Aorta (tissue), 5 donors: ENCODE data around the gene AQP1. TPM values are rescaled to one million over a fixed set of nuclear protein-coding genes. Genes with fewer than 3 reads are reported as not detected.

Source experiments
- ATAC-seq: fragments of 200-7000 bp; cut with Tn5 transposase; one replicate; pipeline ENCODE4 v1.9.1; 2022; ENCODE audit warnings: moderate library complexity; ENCODE audit not compliant: low FRiP score
- DNase-seq, 2 donors: peaks; one replicate each; pipeline ENCODE4 v3.0.0-alpha.2; 2020
- H3K27ac ChIP-seq, 2 donors: one replicate each; pipeline ENCODE4 v1.5.1; 2013; ENCODE audit warnings: low read length in 2 of 2, mild to moderate bottlenecking in 2 of 2, moderate library complexity in 2 of 2, control low read depth in 1 of 2, inconsistent platforms in 1 of 2, low read depth in 1 of 2
- H3K27me3 ChIP-seq, 2 donors: one replicate each; pipeline ENCODE4 v1.6.1; 2013; ENCODE audit warnings: control low read depth in 1 of 2, low read length in 1 of 2, mild to moderate bottlenecking in 1 of 2, moderate library complexity in 1 of 2; ENCODE audit not compliant: insufficient read depth in 2 of 2, control insufficient read depth in 1 of 2
- H3K36me3 ChIP-seq, 2 donors: one replicate each; pipeline ENCODE4 v1.6.1; 2013; ENCODE audit warnings: control low read depth in 1 of 2, low read length in 1 of 2, mild to moderate bottlenecking in 1 of 2; ENCODE audit not compliant: insufficient read depth in 2 of 2, control insufficient read depth in 1 of 2
- H3K4me1 ChIP-seq, 2 donors: one replicate each; pipeline ENCODE4 v1.6.1; 2013; ENCODE audit warnings: low read length in 2 of 2, control low read depth in 1 of 2, mild to moderate bottlenecking in 1 of 2, moderate library complexity in 1 of 2; ENCODE audit not compliant: insufficient read depth in 2 of 2, control insufficient read depth in 1 of 2
- H3K4me3 ChIP-seq, 2 donors: one replicate each; pipeline ENCODE4 v1.5.1; 2013; ENCODE audit warnings: low read length in 2 of 2, control low read depth in 1 of 2, mild to moderate bottlenecking in 1 of 2
- H3K9me3 ChIP-seq: one replicate; pipeline ENCODE4 v1.6.1; 2013; ENCODE audit warnings: mild to moderate bottlenecking, low read length; ENCODE audit not compliant: control insufficient read depth
- WGBS, 2 donors: extraction: QIAGEN DNeasy Blood & Tissue Kit; methylation state at CpG; one replicate each; pipeline ENCODE4 v1.1.7; 2013; 5-methylcytosine and 5-hydroxymethylcytosine counted together
- intact Hi-C, 2 donors: fragments of 100-400 bp; cut with DNase I; formaldehyde crosslinking; loops; one replicate each; pipeline versions ENCODE4 v1.14.2 to v1.15.0; 2022
- polyA plus RNA-seq, 2 donors: library from polyadenylated mRNA; stranded (reverse); fragments of 200-250 nt; gene quantifications; one replicate each; pipeline ENCODE4 v1.2.3, GENCODE V29; 2013
- total RNA-seq, 2 donors: library from RNA; stranded (reverse); fragmentation: NEBNext Ultra II Directional; extraction: Animal tissue kit (Norgen Biotek cat#: 25700); gene quantifications; one replicate each; pipeline ENCODE4 v1.2.1, GENCODE V29; 2021
- donor health status: healthy with polysubstance abuse.
- donor health status: Bipolar disorder and iron deficiency.
- donor health status: DM: no; HTN: no; CAD: no.
- donor health status: DM: no; HTN: no; CAD: no.
- donor health status: DM: yes; HTN: yes; CAD: no.

AQP1 gene
- total and polyA plus RNA-seq, 4 donors, result 370 to 1,062 (median 821) TPM

DNA sequence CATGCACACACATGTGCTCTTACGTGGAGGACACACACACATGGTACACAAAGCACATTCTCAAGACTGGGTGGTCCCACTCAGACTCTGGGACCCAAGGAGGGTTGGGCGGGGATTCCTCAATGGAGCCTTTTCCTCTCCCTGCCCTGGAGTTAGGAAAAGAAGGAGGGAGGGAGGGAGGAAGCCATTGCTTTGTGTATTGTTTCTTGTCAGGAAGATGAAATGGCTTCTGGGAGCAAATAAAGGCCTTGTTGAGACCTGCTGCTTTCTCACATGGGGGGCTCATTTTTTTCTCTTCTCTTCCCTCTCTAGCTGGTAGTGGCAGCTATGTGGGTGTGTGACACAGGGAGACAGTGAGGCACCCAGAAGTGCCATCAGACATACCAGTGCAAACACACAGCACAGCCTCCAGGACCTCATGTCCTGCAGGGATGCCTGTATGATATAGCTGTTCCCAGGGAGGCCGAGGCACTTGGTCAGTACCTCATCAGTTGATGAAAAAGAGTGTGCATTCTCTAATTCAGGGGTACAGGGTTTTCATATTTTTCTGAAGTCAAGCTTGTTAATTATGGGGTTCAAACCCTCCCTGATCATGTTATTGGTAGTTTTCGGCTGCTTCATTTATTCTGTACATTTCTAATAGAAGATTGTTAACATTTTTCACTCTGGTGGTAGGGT lies 5.7 kb downstream of the AQP1 start:
- peak overlapping the region; percentile 20 to 72 for H3K27ac ChIP-seq
- H3K27me3 ChIP-seq, result no peaks in the 10 kb centered on the region
- no peaks in the 10 kb centered on the region for H3K9me3 ChIP-seq
- H3K36me3 ChIP-seq, result no peaks in the 10 kb centered on the region
- H3K4me1 ChIP-seq, result peaks cover 0 to 7% of the 10 kb centered on the region in 2 donors
- intact Hi-C loops, result loop anchor here in 1 of 2 donors (5.0 to 10.0 kb wide), 2 partner anchors 165 to 1577 kb away; partner anchors contain the start of genes AVL9, INMT and LSM5
- 52 to 54% methylated on average over 4 of the region's 4 CpGs for WGBS, 2 donors
- ATAC-seq (no peak), DNase-seq (peak; percentile 33 to 40)
- no peak overlapping the region for H3K4me3 ChIP-seq

- peaks cover 0 to 7% of the 10 kb centered on the region in 2 donors for H3K4me1 ChIP-seq
- peaks cover 0 to 4% of the 10 kb centered on the region in 2 donors for H3K36me3 ChIP-seq
- DNase-seq, result peak; percentile 53 to 80
- ATAC-seq, result peak; percentile 17
- H3K27me3 ChIP-seq, result no peaks in the 10 kb centered on the region
- H3K4me3 ChIP-seq, result no peak overlapping the region
- peak overlapping the region; percentile 37 to 90 for H3K27ac ChIP-seq
- WGBS, 2 donors, result 38% methylated on average over 4 of the region's 4 CpGs
- H3K9me3 ChIP-seq, result no peaks in the 10 kb centered on the region
- intact Hi-C loops, result loop anchor here in 1 of 2 donors (5.0 to 10.0 kb wide), 2 partner anchors 166 to 1576 kb away; partner anchors contain the start of genes AVL9, INMT and LSM5
These were observed 7.0 kb downstream of the AQP1 start for GRCh38 chr7:30918676-30919075.

DNA sequence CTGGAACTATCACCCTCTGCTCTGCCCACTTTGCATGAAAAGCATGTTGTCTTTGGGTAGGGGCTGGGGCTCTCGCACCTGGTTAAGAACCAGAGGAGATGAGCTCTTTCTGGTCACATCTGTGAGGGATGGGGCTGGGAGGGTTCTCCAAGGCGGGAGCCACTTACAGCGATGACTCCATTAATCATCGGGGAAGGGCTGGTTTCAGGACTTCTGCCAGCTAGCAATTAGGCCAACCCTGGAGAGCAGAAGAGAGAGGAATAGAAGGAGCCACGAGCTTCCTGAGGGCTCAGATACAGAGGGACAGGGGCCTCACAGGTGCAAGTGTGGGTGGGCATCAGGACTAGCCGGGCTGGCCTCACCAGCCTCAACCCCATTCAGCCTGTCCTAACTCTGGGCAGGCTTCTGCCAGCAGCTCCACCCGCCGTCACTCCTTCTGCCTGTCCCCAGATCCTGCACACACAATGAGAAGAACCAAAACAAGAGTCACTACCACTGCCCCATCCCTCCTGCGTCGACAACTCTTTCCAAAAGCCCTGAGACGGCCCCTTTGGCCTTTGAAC lies 8.4 kb downstream of the AQP1 start:
- Histone ChIP-seq H3K27me3 (no peaks in the 10 kb centered on the region), H3K4me1 (peaks cover 0 to 7% of the 10 kb centered on the region in 2 donors), H3K27ac (peak overlapping the region; percentile 51 to 84), H3K9me3 (no peaks in the 10 kb centered on the region), H3K4me3 (no peak overlapping the region), H3K36me3 (peaks cover 0 to 15% of the 10 kb centered on the region in 2 donors)
- peak; percentile 64 to 71 for DNase-seq
- no peak for ATAC-seq
- WGBS, 2 donors, result 19 to 22% methylated on average over 11 of the region's 11 CpGs
- intact Hi-C loops, result no loop called here

- H3K4me1 ChIP-seq, result peaks cover 0 to 7% of the 10 kb centered on the region in 2 donors
- no peaks in the 10 kb centered on the region for H3K27me3 ChIP-seq
- no peaks in the 10 kb centered on the region for H3K9me3 ChIP-seq
- WGBS, 2 donors, result 5 to 9% methylated on average over 9 of the region's 9 CpGs
- DNase-seq (peak; percentile 84 to 91), ATAC-seq (peak; percentile 80)
- no peak overlapping the region for H3K4me3 ChIP-seq
- peaks cover 0 to 16% of the 10 kb centered on the region in 2 donors for H3K36me3 ChIP-seq
- intact Hi-C loops, result no loop called here
- H3K27ac ChIP-seq, result peak overlapping the region; percentile 62 to 84
These were observed 9.2 kb downstream of the AQP1 start for GRCh38 chr7:30920584-30921539.

- Histone ChIP-seq H3K4me1 (peaks cover 0 to 7% of the 10 kb centered on the region in 2 donors), H3K36me3 (peaks cover 0 to 16% of the 10 kb centered on the region in 2 donors), H3K4me3 (no peak overlapping the region), H3K27ac (peak overlapping the region; percentile 62 to 84), H3K9me3 (no peaks in the 10 kb centered on the region), H3K27me3 (no peaks in the 10 kb centered on the region)
- intact Hi-C loops, result no loop called here
- 67 to 68% methylated on average over 19 of the region's 19 CpGs for WGBS, 2 donors
- ATAC-seq (no peak), DNase-seq (peak in 1 of 2 donors; percentile 73)
These were observed 10.1 kb downstream of the AQP1 start for GRCh38 chr7:30921540-30922401.

DNA sequence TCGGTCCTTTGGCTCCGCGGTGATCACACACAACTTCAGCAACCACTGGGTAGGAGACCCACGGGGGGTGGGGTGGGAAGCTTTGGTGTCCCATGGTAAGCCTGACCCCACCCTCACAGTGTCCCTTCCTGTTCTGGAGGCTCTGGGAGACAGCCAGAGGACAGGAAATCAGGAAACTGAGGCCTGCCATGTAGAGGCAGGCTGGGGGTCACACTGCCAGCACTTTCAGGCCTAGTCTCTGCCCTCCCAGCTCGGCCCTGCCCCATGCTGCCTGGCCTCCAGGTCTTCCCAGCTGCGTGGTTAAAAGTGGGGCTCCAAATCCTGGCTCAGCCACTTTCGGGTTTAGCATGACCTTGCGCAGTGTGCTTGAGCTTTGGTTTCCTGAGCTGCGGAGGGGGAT lies 10.9 kb downstream of the AQP1 start:
- H3K27ac ChIP-seq, result peak overlapping the region; percentile 9 to 15
- no peaks in the 10 kb centered on the region for H3K9me3 ChIP-seq
- no peak for ATAC-seq
- intact Hi-C loops, result no loop called here
- peak in 1 of 2 donors; percentile 65 for DNase-seq
- WGBS, 2 donors, result 77 to 86% methylated on average over 9 of the region's 9 CpGs
- peaks cover 0 to 16% of the 10 kb centered on the region in 2 donors for H3K36me3 ChIP-seq
- peaks cover 0 to 7% of the 10 kb centered on the region in 2 donors for H3K4me1 ChIP-seq
- no peaks in the 10 kb centered on the region for H3K27me3 ChIP-seq
- H3K4me3 ChIP-seq, result no peak overlapping the region

DNA sequence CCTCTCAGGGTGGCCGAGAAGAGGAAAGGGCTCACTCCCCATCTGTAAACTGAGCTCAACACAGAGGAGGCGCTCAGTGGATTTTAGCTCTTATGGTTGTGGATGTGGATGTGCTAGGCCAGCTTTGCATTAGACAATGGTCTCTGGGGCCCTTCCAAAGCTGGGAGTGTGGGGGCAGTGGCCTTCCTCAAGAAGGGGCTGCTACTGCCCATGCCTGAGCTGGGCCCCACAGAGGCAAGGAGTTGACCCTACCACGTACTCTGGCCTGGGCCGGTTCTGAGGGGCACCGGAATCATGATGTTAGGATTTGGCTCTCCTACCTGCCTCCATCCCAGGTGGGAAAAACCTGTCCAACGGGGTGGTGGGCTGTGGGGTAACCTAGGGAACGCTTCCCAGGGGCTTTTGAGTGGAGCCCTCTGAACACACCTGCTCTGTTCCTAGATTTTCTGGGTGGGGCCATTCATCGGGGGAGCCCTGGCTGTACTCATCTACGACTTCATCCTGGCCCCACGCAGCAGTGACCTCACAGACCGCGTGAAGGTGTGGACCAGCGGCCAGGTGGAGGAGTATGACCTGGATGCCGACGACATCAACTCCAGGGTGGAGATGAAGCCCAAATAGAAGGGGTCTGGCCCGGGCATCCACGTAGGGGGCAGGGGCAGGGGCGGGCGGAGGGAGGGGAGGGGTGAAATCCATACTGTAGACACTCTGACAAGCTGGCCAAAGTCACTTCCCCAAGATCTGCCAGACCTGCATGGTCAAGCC lies 11.5 kb downstream of the AQP1 start:
- Histone ChIP-seq H3K4me1 (peaks cover 0 to 7% of the 10 kb centered on the region in 2 donors), H3K9me3 (no peaks in the 10 kb centered on the region), H3K4me3 (no peak overlapping the region), H3K27ac (peak overlapping the region; percentile 9 to 15), H3K27me3 (no peaks in the 10 kb centered on the region), H3K36me3 (peaks cover 0 to 16% of the 10 kb centered on the region in 2 donors)
- intact Hi-C loops, result no loop called here
- WGBS, 2 donors, result 86 to 92% methylated on average over 19 of the region's 19 CpGs
- ATAC-seq, result no peak
- peak in 1 of 2 donors; percentile 55 for DNase-seq
